ENCODE data around the gene CDC42.

Gene CDC42

DNA sequence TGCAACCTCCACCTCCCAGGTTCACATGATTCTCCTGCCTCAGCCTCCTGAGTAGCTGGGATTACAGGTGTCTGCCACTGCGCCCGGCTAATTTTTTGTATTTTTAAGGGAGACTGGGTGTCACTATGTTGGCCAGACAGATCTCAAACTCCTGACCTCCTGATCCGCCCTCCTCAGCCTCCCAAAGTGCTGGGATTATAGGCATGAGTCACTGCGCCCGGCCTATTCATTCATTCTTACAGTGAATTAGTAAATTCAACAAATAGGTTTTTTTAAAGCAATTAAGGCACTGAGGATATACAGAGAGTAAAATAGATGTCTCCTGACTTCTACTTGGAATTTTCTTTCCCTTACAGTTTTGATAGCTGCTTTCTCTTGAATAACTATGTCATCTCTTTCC is 43.5 kb downstream of the CDC42 start:
- TF ChIP-seq GATA3 (IDR thresholded peaks at IDR 0.05; ENCODE audit: low read depth, low read length) (no peak), GATA2 (IDR thresholded peaks at IDR 0.05; ENCODE audit: low read depth, low read length) (no peak)

DNA sequence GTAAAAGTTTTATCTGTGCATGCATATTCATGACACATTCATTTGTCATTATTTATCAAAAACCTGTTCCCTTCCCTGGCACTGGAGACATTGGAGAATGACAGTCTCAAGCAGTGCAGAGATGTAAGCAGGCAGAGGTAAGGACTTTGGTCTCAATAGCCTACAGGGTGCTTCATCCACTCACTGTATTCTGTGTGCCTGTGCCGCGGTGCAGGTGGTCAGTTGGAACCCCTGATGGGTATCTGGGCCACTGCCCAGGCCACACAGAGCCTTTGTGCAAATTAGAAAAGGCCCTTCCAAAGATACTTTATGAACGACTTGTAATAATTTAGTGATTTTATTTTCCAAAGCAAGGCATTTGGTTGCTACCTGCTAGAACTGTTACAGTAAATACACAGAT is 44.0 kb downstream of the CDC42 start:
- no peak for TF ChIP-seq GATA2 (IDR thresholded peaks at IDR 0.05; ENCODE audit: low read depth, low read length)
- TF ChIP-seq GATA3 (IDR thresholded peaks at IDR 0.05; ENCODE audit: low read depth, low read length): no peak

DNA sequence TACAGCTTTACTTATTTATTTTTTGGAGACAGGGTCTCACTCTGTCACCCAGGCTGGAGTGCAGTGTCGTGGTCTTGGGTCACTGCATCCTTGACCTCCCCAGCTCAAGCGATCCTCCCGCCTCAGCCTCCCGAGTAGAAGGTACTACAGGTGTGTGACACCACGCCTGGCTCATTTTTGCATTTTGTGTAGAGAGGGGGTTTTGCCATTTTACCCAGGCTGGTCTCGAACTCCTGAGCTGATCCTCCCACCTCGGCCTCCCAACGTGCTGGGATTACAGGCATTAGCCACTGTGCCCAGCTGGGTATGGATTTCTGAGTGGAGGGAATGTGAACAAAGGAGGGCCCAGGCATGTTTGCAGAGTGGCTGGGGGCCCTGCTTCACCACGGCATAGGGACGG is 46.2 kb downstream of the CDC42 start:
- TF ChIP-seq GATA2 (IDR thresholded peaks at IDR 0.05; ENCODE audit: low read depth, low read length) (no peak), GATA3 (IDR thresholded peaks at IDR 0.05; ENCODE audit: low read depth, low read length) (no peak)

DNA sequence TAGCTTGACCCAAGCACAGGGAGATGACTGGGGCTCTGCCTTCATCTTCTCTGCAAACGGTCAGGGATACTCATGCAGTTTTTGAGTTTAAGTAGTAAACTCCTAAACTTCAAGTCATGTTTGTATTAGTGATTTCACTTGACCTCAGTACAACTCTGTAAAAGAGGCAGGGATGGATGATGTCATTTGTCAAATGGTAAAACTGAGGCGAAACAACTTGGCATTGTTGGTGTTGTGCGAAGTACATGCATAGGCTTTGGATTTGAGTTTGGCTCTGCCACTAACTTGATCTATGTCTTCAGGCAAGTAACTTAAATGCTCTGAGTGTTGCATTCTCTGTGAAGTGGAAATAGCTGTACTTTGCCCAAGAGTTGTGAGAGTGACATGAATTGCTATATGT is 47.7 kb downstream of the CDC42 start:
- TF ChIP-seq GATA2 (IDR thresholded peaks at IDR 0.05; ENCODE audit: low read depth, low read length) (no peak), GATA3 (IDR thresholded peaks at IDR 0.05; ENCODE audit: low read depth, low read length) (no peak)

DNA sequence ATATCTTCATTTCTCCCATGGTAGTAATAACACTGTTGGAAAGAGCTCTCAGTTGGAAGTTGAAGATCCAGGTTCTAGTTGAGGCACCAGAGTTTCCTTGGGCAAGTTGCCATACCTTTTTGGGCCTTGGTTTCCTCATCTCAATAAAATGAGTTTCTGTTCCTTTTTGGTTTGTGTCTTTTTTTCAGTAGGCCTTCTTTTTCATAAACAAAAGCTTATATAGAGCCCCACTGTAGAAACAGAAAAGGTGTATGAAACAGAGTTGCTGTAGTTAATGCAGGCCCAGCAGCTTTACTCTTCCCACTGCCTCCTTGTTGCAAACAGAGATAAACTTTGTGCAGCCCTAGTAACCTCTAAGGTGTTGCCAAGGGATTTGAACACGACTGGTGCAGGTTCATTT is 48.7 kb downstream of the CDC42 start:
- TF ChIP-seq GATA2 (IDR thresholded peaks at IDR 0.05; ENCODE audit: low read depth, low read length) (no peak), GATA3 (IDR thresholded peaks at IDR 0.05; ENCODE audit: low read depth, low read length) (no peak)

DNA sequence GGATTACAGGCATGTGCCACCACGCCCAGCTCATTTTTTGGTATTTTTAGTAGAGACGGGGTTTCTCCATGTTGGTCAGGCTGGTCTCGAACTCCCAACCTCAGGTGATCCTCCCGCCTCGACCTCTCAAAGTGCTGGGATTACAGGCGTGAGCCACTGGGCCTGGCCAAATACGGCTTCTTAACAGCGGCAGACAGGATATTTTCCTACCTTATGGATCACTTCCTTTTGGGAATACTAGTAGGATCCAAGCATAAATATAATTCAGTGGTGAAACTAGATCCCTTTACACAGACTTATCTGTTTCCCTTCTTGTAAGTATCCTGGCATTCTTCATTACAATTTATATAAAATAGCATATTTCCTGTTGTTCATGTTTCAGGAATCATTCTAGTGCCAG is 49.5 kb downstream of the CDC42 start:
- no peak for TF ChIP-seq GATA2 (IDR thresholded peaks at IDR 0.05; ENCODE audit: low read depth, low read length)
- no peak for TF ChIP-seq GATA3 (IDR thresholded peaks at IDR 0.05; ENCODE audit: low read depth, low read length)

DNA sequence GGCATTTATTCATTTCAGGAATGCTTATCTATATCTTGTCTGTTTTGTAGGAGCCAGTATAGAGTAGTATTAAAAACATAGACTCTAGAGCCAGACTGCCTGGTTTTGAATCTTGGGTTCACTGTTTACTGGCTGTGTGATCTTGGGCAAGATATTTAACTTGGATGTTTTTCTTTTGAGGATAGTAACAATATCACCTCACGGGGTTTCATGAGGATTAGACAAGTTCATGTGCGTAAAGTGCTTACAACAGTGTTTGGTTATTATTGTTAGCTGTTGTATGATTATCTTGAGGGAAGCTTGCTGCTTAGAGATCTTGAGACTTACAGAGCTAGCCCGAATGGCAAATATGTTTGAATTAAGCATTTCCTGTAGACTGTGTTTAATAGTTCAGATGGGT is 50.2 kb downstream of the CDC42 start:
- no peak for TF ChIP-seq GATA3 (IDR thresholded peaks at IDR 0.05; ENCODE audit: low read depth, low read length)
- no peak for TF ChIP-seq GATA2 (IDR thresholded peaks at IDR 0.05; ENCODE audit: low read depth, low read length)

DNA sequence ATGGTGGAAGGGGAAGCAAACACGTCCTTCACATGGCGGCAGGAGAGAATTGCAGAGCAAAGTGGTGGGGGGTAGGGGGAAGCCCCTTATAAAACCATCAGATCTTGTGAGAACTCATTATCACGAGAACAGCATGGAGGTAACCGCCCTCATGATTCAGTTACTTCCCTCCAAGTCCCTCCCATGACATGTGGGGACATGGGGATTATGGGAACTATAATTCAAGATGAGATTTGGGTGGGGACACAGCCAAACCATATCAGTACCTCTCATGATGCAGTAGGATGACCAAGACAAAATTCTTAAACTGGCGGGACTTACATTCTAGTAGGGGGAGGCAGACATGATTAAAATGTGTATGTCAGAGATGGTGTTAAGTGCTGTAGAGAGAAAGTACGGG is 51.6 kb downstream of the CDC42 start:
- TF ChIP-seq GATA3 (IDR thresholded peaks at IDR 0.05; ENCODE audit: low read depth, low read length): no peak
- TF ChIP-seq GATA2 (IDR thresholded peaks at IDR 0.05; ENCODE audit: low read depth, low read length): no peak

DNA sequence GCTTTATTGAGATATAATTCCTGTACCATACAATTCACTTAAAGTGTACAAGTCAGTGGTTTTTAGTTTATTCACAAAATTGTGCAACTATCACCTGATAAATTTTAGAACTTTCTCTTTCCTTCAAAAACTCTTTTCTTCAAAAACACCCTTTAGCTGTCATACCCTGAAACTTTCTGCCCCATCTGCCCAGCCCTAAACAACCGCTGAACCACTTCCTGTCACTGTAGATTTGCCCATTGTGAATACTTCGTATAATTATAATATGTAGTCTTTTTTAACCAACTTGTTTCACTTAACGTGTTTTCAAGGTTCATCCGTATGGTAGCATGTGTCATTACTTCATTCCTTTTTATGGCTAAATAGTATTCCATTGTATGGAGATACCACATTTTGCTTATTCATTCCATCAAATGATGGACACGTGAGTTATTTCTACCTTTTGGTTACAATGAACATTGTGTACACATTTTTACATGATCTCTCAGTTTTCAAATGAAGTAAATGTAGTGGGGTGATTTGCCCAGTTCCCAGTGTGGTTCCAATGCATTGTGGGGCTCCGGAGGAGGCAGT is 52.4 kb downstream of the CDC42 start:
- TF ChIP-seq GATA3 (IDR thresholded peaks at IDR 0.05; ENCODE audit: low read depth, low read length) (no peak), GATA2 (IDR thresholded peaks at IDR 0.05; ENCODE audit: low read depth, low read length) (no peak)

DNA sequence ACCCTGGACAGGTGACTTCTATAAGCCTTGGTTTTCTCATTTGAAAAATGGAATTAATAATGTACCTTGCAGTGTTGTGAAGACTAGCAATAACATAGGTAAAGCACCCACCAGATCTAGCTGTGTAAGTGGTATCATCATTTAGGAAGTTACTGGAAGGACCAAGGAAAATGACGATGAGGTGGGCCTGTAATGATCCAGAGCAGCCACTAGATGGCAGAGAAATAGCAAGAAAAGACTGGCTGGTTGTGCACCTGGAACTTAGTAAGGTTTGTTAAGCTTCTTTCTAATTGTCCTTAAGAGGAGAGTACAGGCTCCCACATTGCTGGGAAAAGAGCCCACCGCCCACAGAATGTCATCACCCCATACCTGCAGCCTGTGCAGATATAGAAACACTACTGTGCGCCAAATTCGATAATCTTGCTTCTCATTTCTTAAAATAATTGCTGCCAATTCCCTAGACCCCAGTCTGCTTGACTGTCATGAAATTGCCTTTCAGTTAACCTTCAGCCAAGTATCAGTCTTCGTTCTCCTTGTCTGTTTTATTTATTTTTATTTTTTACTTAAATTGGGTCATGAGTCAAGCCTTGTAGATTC is 53.2 kb downstream of the CDC42 start:
- no peak for TF ChIP-seq GATA2 (IDR thresholded peaks at IDR 0.05; ENCODE audit: low read depth, low read length)

DNA sequence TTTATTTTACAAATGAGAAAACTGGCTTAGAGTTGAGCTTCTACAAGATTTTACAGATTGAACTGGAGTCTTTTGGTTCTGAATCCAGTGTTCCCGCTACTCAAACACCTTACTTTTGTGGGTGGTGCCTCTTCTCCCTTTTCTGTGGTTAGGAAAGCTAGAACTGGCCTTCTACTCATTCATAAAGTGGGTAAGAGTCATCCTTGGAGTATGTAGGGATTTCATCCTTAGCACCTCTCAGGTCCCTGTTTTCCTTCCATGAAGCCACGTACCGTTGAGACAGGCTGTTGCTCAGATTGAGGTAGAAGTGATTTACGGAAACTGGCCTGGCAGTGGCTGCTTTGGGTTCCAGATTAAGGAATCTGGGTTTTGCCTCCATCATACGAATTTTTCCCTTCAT is 54.6 kb downstream of the CDC42 start:
- no peak for TF ChIP-seq GATA2 (IDR thresholded peaks at IDR 0.05; ENCODE audit: low read depth, low read length)
- TF ChIP-seq GATA3 (IDR thresholded peaks at IDR 0.05; ENCODE audit: low read depth, low read length): no peak

DNA sequence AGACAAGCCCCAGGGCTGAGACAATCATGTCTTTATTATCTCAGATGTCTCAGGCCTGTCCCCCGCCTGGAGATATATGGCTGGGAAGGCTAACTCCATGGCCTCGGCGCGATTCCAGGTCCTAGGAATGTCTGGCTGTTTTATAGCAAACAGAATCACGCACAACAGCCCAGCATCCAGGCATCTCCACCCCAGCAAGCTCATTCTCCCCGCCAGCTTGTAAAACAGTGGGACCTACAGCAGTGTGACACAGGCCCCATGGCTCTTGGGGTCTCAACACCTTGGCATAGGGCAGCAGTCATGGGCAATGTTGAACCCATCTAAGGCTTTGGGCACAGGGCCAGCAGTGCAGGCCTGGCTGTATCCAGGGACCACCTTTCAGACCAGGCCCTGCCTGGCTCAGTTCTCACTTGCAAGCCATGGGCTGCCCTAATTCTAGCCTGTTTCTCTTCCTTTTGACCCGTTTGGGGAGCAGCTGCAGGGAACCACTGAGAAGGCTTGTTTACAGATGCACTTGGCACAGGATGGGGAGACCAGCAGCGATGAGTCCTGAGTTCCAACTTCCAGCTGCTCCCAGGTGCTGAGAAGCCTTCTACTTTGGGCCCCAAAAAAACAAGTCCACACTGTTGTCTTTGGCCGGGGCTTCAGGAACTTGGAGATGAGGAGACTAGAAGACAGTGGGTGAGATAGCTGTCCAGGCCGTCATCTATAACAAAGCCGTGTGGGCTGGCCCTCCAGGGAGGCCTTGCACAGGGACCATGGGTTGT is 56.0 kb downstream of the CDC42 start:
- TF ChIP-seq GATA3 (IDR thresholded peaks at IDR 0.05; ENCODE audit: low read depth, low read length): no peak
- TF ChIP-seq GATA2 (IDR thresholded peaks at IDR 0.05; ENCODE audit: low read depth, low read length): no peak

DNA sequence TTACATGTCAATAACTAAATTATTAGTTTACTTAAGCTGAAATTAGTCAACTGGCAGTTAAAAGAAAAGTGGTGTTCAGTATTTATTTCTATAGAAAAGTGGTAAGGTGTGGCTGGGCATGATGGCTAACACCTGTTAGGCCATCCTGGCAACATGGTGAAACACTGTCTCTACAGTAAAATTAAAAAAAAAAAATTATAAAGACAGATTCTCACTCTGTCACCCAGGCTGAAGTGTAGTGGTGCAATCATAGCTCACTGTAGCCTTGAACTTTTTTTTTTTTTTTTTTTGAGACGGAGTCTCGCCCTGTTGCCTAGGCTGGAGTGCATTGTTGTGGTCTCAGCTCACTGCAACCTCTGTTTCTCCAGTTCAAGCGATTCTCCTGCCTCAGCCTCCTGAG is 57.5 kb downstream of the CDC42 start:
- TF ChIP-seq GATA2 (IDR thresholded peaks at IDR 0.05; ENCODE audit: low read depth, low read length): no peak
- no peak for TF ChIP-seq GATA3 (IDR thresholded peaks at IDR 0.05; ENCODE audit: low read depth, low read length)

DNA sequence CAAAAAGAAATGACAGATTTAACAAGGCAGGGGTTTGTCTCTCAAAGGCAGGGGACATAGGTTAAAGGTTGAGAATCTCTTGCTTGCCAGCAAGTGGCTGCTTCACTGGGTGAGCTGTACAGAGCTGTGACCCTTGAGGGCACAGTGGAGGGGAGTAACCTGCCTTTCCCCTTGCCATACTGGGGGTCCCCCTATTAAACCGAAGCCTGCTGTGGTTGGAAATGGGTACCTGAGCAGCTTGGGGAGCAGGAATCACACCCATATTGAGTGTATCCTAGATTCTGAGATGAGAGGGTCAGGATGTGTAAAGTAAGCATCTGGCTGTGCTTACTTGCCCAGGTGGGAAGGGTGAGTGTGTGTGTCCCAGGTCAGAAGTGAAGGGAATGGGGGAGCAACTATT is 58.6 kb downstream of the CDC42 start:
- TF ChIP-seq GATA3 (IDR thresholded peaks at IDR 0.05; ENCODE audit: low read depth, low read length) (no peak), GATA2 (IDR thresholded peaks at IDR 0.05; ENCODE audit: low read depth, low read length) (no peak)

DNA sequence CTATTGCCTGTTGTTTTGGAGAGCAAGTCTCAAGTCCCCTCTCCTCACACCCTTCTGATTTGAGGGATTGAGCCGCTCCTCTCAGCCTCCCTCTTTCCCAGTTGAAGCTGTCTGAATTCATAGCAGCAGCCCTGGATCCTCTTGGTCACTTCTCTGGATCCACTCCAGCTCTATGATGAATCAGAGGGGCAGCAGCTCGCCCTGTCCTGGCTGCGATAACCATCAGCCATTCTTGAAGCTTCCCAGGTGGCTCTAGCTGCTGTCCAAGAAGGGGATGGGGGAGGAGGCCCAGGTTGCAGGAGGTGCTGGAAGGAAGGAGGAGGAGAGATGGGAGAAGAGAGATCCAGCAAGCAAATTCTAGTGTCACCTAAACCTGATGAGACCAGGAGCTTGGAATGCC is 59.1 kb downstream of the CDC42 start:
- no peak for TF ChIP-seq GATA3 (IDR thresholded peaks at IDR 0.05; ENCODE audit: low read depth, low read length)
- TF ChIP-seq GATA2 (IDR thresholded peaks at IDR 0.05; ENCODE audit: low read depth, low read length): peak; percentile 84

Measured in SH-SY5Y (cell line).